K562 (cell line): ENCODE results near the gene CEACAM18. TPM values are rescaled to one million over a fixed set of nuclear protein-coding genes. Genes with fewer than 3 reads are reported as not detected.
A peak's percentile ranks its signal among the peaks of the same experiment; 100 is the strongest.

Source experiments
- ATAC-seq: fragments of 200-7000 bp; cut with Tn5 transposase; 3 replicates; pipeline ENCODE4 v1.9.1; 2020; ENCODE audit warnings: moderate library complexity
- BruUV-seq: library from RNA; stranded (reverse); fragments of 400-500 nt; replicated peaks from 2 replicates; lab custom pipeline; 2021; lab: Mats Ljungman, UMichigan
- CTCF ChIA-PET: fragments of 300-600 bp; formaldehyde crosslinking; extraction: SDS; loops from one replicate; lab custom pipeline; 2021; ENCODE audit warnings: low intra/inter-chr PET ratio; lab: Yijun Ruan, JAX
- POLR2A ChIA-PET: fragments of 300-600, 350-650 bp; sonication (Branson Sonifier 250); formaldehyde crosslinking; extraction: SDS; loops from one replicate; lab custom pipeline; 2021; ENCODE audit warnings: antibody characterized with exemption, inconsistent platforms; lab: Yijun Ruan, JAX
- DNase-seq, 4 experiments: peaks; one replicate each; pipeline versions ENCODE4 v3.0.0 to v3.0.0-alpha.2; 2011 to 2018; ENCODE audit warnings: low spot score in 3 of 4, mixed read lengths in 3 of 4; ENCODE audit errors: extremely low read depth in 1 of 4
- FAIRE-seq: peaks from 2 replicates; lab custom pipeline; 2011; peaks lifted over from hg19 to GRCh38; lab: Jason Lieb, UNC
- H2AFZ ChIP-seq: 2 replicates; pipeline ENCODE4 v1.6.0; 2011; ENCODE audit warnings: low read depth, low read length, control low read depth, inconsistent platforms
- H3K27ac ChIP-seq: fragments of 200-600 bp; 3 replicates; pipeline ENCODE4 v1.8.0; 2011; ENCODE audit warnings: low read depth, mild to moderate bottlenecking, control low read depth, inconsistent platforms, low read length, moderate library complexity, mixed read lengths; ENCODE audit errors: extremely low read depth
- H3K27me3 ChIP-seq, 2 experiments: fragments of 300-600 bp in 1 of 2; 2 replicates in 1 of 2; 3 replicates in 1 of 2; pipeline versions ENCODE4 v1.6.0 to v1.8.0; 2011; ENCODE audit warnings: inconsistent platforms in 2 of 2, low read length in 2 of 2, mild to moderate bottlenecking in 1 of 2, mixed read lengths in 1 of 2, moderate library complexity in 1 of 2; ENCODE audit not compliant: control insufficient read depth in 2 of 2, insufficient read depth in 2 of 2
- H3K36me3 ChIP-seq: fragments of 300-600 bp; 3 replicates; pipeline ENCODE4 v1.8.0; 2011; ENCODE audit warnings: mild to moderate bottlenecking, low read length, inconsistent platforms; ENCODE audit not compliant: control insufficient read depth, insufficient read depth
- H3K4me1 ChIP-seq, 2 experiments: fragments of 200-600 bp in 1 of 2; replicated peaks in 1 of 2; 2 replicates in 1 of 2; 3 replicates in 1 of 2; pipeline versions ENCODE4 v1.5.1 to v1.8.0; 2011; ENCODE audit warnings: inconsistent platforms in 2 of 2, low read length in 2 of 2, mild to moderate bottlenecking in 1 of 2, mixed read lengths in 1 of 2, moderate library complexity in 1 of 2; ENCODE audit not compliant: control insufficient read depth in 2 of 2, insufficient read depth in 2 of 2
- H3K4me2 ChIP-seq: 2 replicates; pipeline ENCODE4 v1.6.1; 2011; ENCODE audit warnings: low read length, control low read depth, inconsistent platforms, mixed read lengths; ENCODE audit not compliant: insufficient read depth
- H3K4me3 ChIP-seq: fragments of 200-600 bp; sonication (generic), shearing (Covaris generic); 2 replicates; pipeline ENCODE4 v1.5.1; 2016; ENCODE audit warnings: control low read depth, inconsistent platforms
- H3K79me2 ChIP-seq: fragments of 200-600 bp; 3 replicates; pipeline ENCODE4 v1.8.0; 2011; ENCODE audit warnings: low read length, inconsistent platforms; ENCODE audit not compliant: control insufficient read depth, insufficient read depth
- H3K9ac ChIP-seq, 2 experiments: 2 replicates each; pipeline versions ENCODE4 v1.6.0 to v1.6.1; 2011; ENCODE audit warnings: low read depth in 2 of 2, low read length in 2 of 2, control low read depth in 1 of 2, inconsistent platforms in 1 of 2, mild to moderate bottlenecking in 1 of 2, mixed read lengths in 1 of 2; ENCODE audit not compliant: insufficient read depth in 1 of 2
- H3K9me1 ChIP-seq: one replicate; pipeline ENCODE4 v1.6.0; 2011; ENCODE audit warnings: inconsistent platforms, mild to moderate bottlenecking, low read length, moderate library complexity; ENCODE audit not compliant: control insufficient read depth, insufficient read depth
- H3K9me3 ChIP-seq: replicated peaks from 2 replicates; pipeline ENCODE4 v1.5.1; 2011; ENCODE audit warnings: low read depth, low read length, inconsistent platforms; ENCODE audit not compliant: control insufficient read depth, insufficient read depth
- H4K20me1 ChIP-seq: replicated peaks from 2 replicates; pipeline ENCODE4 v1.6.1; 2011; ENCODE audit warnings: low read length, inconsistent platforms, mixed read lengths; ENCODE audit not compliant: control insufficient read depth, insufficient read depth
- BACH1 ChIP-seq: fragments of 200-800 bp; sonication (Bioruptor generic); IDR thresholded peaks from 2 replicates; pipeline ENCODE4 v1.6.1; 2016; ENCODE audit warnings: missing genetic modification characterization, missing compliant biosample characterization
- C11orf30 ChIP-seq: fragments of 450-650 bp; IDR thresholded peaks from 2 replicates; pipeline ENCODE4 v1.6.1; 2016; ENCODE audit warnings: low read depth, mild to moderate bottlenecking
- DMBX1 ChIP-seq: fragments of 250-450 bp; sonication (Bioruptor Pico); IDR thresholded peaks from 2 replicates; pipeline ENCODE4 v1.8.0; 2022; ENCODE audit warnings: inconsistent platforms, mild to moderate bottlenecking, moderate library complexity, borderline replicate concordance
- ELF4 ChIP-seq: fragments of 450-650 bp; formaldehyde crosslinking; IDR thresholded peaks from 2 replicates; pipeline ENCODE4 v1.4.0; 2022; ENCODE audit warnings: missing genetic modification characterization
- FOXP1 ChIP-seq: sonication (generic); formaldehyde crosslinking; IDR thresholded peaks from 2 replicates; pipeline ENCODE4 v1.8.0; 2022; ENCODE audit warnings: mild to moderate bottlenecking, missing genetic modification reagents
- GATA2 ChIP-seq: sonication (generic); formaldehyde crosslinking; IDR thresholded peaks from 2 replicates; pipeline ENCODE4 v1.4.0; 2020; ENCODE audit warnings: mild to moderate bottlenecking, missing genetic modification reagents
- KAT2B ChIP-seq: IDR thresholded peaks from one replicate; pipeline ENCODE4 v1.6.1; 2012; ENCODE audit warnings: low read depth, mild to moderate bottlenecking, control low read depth, inconsistent platforms, low read length, moderate library complexity
- KHSRP ChIP-seq: fragments of 450-650 bp; IDR thresholded peaks from 2 replicates; pipeline ENCODE4 v1.6.1; 2017
- MAFG ChIP-seq: fragments of 450-650 bp; conservative IDR thresholded peaks from 2 replicates; pipeline ENCODE4 v1.6.1; 2016; ENCODE audit warnings: missing genetic modification characterization, missing compliant biosample characterization
- MAFK ChIP-seq: IDR thresholded peaks from 2 replicates; pipeline ENCODE4 v1.6.1; 2011; ENCODE audit warnings: low read length, improper control_type of control experiment
- MXD1 ChIP-seq: fragments of 250-450 bp; sonication (Bioruptor Pico); IDR thresholded peaks from 2 replicates; pipeline ENCODE4 v1.8.0; 2021; ENCODE audit warnings: borderline replicate concordance, mild to moderate bottlenecking, moderate library complexity; ENCODE audit not compliant: poor library complexity, severe bottlenecking
- NFE2 ChIP-seq: IDR thresholded peaks from 2 replicates; pipeline ENCODE4 v1.6.1; 2014; ENCODE audit warnings: antibody characterized with exemption, low read depth
- NFE2L1 ChIP-seq: fragments of 450-650 bp; IDR thresholded peaks from 2 replicates; pipeline ENCODE4 v1.6.1; 2016; ENCODE audit warnings: missing genetic modification characterization, low read depth, mild to moderate bottlenecking, missing compliant biosample characterization, moderate library complexity, borderline replicate concordance
- POLR2H ChIP-seq: IDR thresholded peaks from 2 replicates; pipeline ENCODE4 v1.6.1; 2016; ENCODE audit warnings: missing genetic modification characterization, low read depth, mild to moderate bottlenecking, control low read depth, missing compliant biosample characterization, moderate library complexity
- PTRF ChIP-seq: fragments of 450-650 bp; IDR thresholded peaks from 2 replicates; pipeline ENCODE4 v1.6.1; 2016; ENCODE audit warnings: mild to moderate bottlenecking, missing genetic modification characterization, missing compliant biosample characterization
- SAP30 ChIP-seq: fragments of 200-600 bp; sonication (generic); IDR thresholded peaks from 2 replicates; pipeline ENCODE4 v1.6.1; 2012; ENCODE audit warnings: borderline replicate concordance, low read depth, mild to moderate bottlenecking, moderate library complexity, low read length, control low read depth, inconsistent platforms; ENCODE audit not compliant: insufficient read depth, poor library complexity, severe bottlenecking
- SOX6 ChIP-seq: fragments of 450-650 bp; IDR thresholded peaks from 2 replicates; pipeline ENCODE4 v1.6.1; 2014; ENCODE audit warnings: mild to moderate bottlenecking
- ZNF197 ChIP-seq: fragments of 200-800 bp; sonication (Bioruptor generic); IDR thresholded peaks from 2 replicates; pipeline ENCODE4 v1.6.1; 2016; ENCODE audit warnings: low read depth, missing genetic modification characterization, missing compliant biosample characterization
- ZNF316 ChIP-seq: fragments of 450-650 bp; IDR thresholded peaks from 2 replicates; pipeline ENCODE4 v1.6.1; 2016
- ZNF444 ChIP-seq: fragments of 250-450 bp; sonication (Bioruptor Pico); IDR thresholded peaks from 2 replicates; pipeline ENCODE4 v1.4.0; 2020; ENCODE audit warnings: mild to moderate bottlenecking, moderate library complexity
- ZNF639 ChIP-seq, 2 experiments: fragments of 200-800 bp in 1 of 2; sonication (Bioruptor generic) in 1 of 2; sonication (generic) in 1 of 2; formaldehyde crosslinking in 1 of 2; IDR thresholded peaks in 1 of 2; conservative IDR thresholded peaks in 1 of 2; 2 replicates each; pipeline versions ENCODE4 v1.5.0 to v1.6.1; 2016 to 2020; ENCODE audit warnings: missing compliant biosample characterization in 1 of 2, missing genetic modification characterization in 1 of 2, missing genetic modification reagents in 1 of 2
- WGBS: fragments of 100-300 bp; shearing (Covaris generic); methylation state at CpG from one replicate; pipeline ENCODE4 v1.1.6; 2016; ENCODE audit warnings: low coverage, mixed read lengths; ENCODE audit not compliant: insufficient coverage; ENCODE audit errors: missing lambda C conversion rate; 5-methylcytosine and 5-hydroxymethylcytosine counted together
- in situ Hi-C: fragments of 300-500 bp; cut with MboI; formaldehyde crosslinking; loops from 4 replicates; pipeline ENCODE4 v1.15.0; 2018; ENCODE audit warnings: inconsistent platforms, mixed read lengths
- intact Hi-C: fragments of 100-400 bp; cut with micrococcal nuclease; formaldehyde crosslinking; loops from 2 replicates; pipeline ENCODE4 v1.14.2; 2022
- polyA plus RNA-seq, 8 experiments: library from polyadenylated mRNA; depleted of rRNA in 4 of 8; stranded (reverse) in 5 of 8; unstranded in 3 of 8; fragments of >200 nt; fragmentation: Nextera tagmentation in 2 of 8; fragmentation: Illumina TruSeq in 1 of 8; extraction: Ambion mirVana in 2 of 8; extraction: Trizol in 1 of 8; gene quantifications; 2 replicates each; pipeline versions ENCODE4 v1.2.1 to v1.2.3, GENCODE V29; 2011 to 2014; ENCODE audit warnings: inconsistent platforms in 1 of 8, missing spikeins in 1 of 8
- total RNA-seq, 7 experiments: library from RNA; depleted of rRNA in 6 of 7; stranded (reverse); fragments of >200 nt in 6 of 7; fragmentation: Illumina TruSeq in 2 of 7; extraction: Trizol in 2 of 7; gene quantifications; 2 replicates each; pipeline versions ENCODE4 v1.2.1 to v1.2.3, GENCODE V29; 2011 to 2021; ENCODE audit warnings: low replicate concordance in 1 of 7

Gene CEACAM18
- total and polyA plus RNA-seq, 9 of the 15 experiments (the other 6 are each of a cell fraction or from before 2014, with no cell fraction given) = 0.08 to 0.24 (median 0.15) TPM; not detected in 3

- TF ChIP-seq FOXP1 (CRISPR knock-in tag) = no peak
Measured at GRCh38 chr19:51470966-51471365, 7.4 kb upstream of the CEACAM18 start (continued).

GRCh38 chr19:51471527-51471926, 6.8 kb upstream of the CEACAM18 start:
- FAIRE-seq (no peak), DNase-seq (no peak), ATAC-seq (no peak)
- peak overlapping the region; percentile 11; the same call in 2 of the 3 replicates for H3K27ac ChIP-seq
- H3K9ac ChIP-seq = no peak overlapping the region
- H3K27me3 ChIP-seq = no peaks in the 10 kb centered on the region
- H3K4me3 ChIP-seq = no peak overlapping the region
- WGBS = 24% methylated on average over 1 of the region's 1 CpG
- in situ Hi-C loops (loop anchor here (10.0 kb wide), 2 partner anchors 93 to 183 kb away; no protein-coding TSS in a partner anchor), intact Hi-C loops (loop anchor here (5.0 kb wide), 2 partner anchors 96 to 171 kb away; no protein-coding TSS in a partner anchor)
- H3K4me1 ChIP-seq = peaks cover 17 to 31% of the 10 kb centered on the region in 2 experiments
- H3K4me2 ChIP-seq = no peak overlapping the region
- no peaks in the 10 kb centered on the region for H3K9me1 ChIP-seq
- no peaks in the 10 kb centered on the region for H4K20me1 ChIP-seq
- POLR2A ChIA-PET = interaction anchor here (0.6 to 1.4 kb wide), 2 partner anchors 13 to 183 kb away, joined by 3 read pairs; no protein-coding TSS in a partner anchor
- H3K9me3 ChIP-seq = peaks cover 2% of the 10 kb centered on the region; the same call in 1 of the 2 replicates
- no peak overlapping the region for H2AFZ ChIP-seq
- peaks cover 28% of the 10 kb centered on the region for H3K36me3 ChIP-seq
- H3K79me2 ChIP-seq = peaks cover 63% of the 10 kb centered on the region
- CTCF ChIA-PET = no interaction called here
- no TSS peak for BruUV-seq
- TF ChIP-seq GATA2 = no peak
- TF ChIP-seq ZNF316 = peak; percentile 98
- no peak for TF ChIP-seq ZNF197 (CRISPR knock-in tag)
- peak; percentile 83 for TF ChIP-seq MAFK
- TF ChIP-seq PTRF = 0 out of 2 replicates have a peak, but pooled peaks have one; percentile 36
- TF ChIP-seq MAFG = peak; percentile 96
- peak; percentile 67 for TF ChIP-seq POLR2H
- TF ChIP-seq NFE2L1 = peak; percentile 87
- peak in 1 of 2 experiments; percentile 36; a peak in 1 of 4 replicates for TF ChIP-seq ZNF639 (CRISPR knock-in tag; conservative IDR thresholded peaks at IDR 0.05 in 1 of 2, IDR thresholded peaks at IDR 0.05 in 1 of 2)
- no peak for TF ChIP-seq DMBX1 (CRISPR knock-in tag)
- no peak for TF ChIP-seq KHSRP
- no peak for TF ChIP-seq MXD1 (CRISPR knock-in tag)
- TF ChIP-seq C11orf30 = peak; percentile 92
- TF ChIP-seq BACH1 (tag) = peak; percentile 46; the same call in 1 of the 2 replicates
- TF ChIP-seq SAP30 = no peak
- TF ChIP-seq ELF4 = no peak
- TF ChIP-seq SOX6 = 0 out of 2 replicates have a peak, but pooled peaks have one; percentile 16
- TF ChIP-seq KAT2B = no peak
- TF ChIP-seq ZNF444 = no peak
- peak; percentile 76 for TF ChIP-seq NFE2
